Measurements from ENCODE around the gene INO80.

DNA sequence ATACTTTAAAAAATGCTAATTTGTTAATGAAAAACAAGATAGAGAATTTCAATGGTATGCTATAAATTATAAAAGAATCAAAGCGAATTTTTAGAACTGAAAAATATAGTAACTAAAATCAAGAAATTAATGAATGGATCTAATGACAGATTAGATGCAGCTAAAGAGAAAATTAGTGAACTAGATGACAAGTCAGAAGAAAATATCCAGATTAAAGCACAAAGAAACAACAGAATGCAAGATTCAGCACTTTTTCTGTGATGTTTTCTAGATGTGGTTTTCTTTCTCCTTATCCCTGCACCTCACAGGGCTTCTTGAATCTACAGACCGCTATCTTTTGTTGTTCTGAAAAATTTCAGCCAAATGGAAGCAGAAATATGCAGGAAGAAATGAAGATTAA lies 54.4 kb downstream of the INO80 start:
- no peak for TF ChIP-seq POLR2A (IDR thresholded peaks at IDR 0.05)
- TF ChIP-seq, protein P1, sequence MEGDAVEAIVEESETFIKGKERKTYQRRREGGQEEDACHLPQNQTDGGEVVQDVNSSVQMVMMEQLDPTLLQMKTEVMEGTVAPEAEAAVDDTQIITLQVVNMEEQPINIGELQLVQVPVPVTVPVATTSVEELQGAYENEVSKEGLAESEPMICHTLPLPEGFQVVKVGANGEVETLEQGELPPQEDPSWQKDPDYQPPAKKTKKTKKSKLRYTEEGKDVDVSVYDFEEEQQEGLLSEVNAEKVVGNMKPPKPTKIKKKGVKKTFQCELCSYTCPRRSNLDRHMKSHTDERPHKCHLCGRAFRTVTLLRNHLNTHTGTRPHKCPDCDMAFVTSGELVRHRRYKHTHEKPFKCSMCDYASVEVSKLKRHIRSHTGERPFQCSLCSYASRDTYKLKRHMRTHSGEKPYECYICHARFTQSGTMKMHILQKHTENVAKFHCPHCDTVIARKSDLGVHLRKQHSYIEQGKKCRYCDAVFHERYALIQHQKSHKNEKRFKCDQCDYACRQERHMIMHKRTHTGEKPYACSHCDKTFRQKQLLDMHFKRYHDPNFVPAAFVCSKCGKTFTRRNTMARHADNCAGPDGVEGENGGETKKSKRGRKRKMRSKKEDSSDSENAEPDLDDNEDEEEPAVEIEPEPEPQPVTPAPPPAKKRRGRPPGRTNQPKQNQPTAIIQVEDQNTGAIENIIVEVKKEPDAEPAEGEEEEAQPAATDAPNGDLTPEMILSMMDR (IDR thresholded peaks at IDR 0.05) = no peak
- TF ChIP-seq EP300 (IDR thresholded peaks at IDR 0.05) = no peak

Measured in sigmoid colon (tissue), 4 donors.